KOPT-K1 (cell line): ENCODE data around the gene SLC44A2.

Source experiments
- H3K27ac ChIP-seq: fragments of 200-600 bp; sonication (generic); 2 replicates; pipeline ENCODE4 v1.5.1; 2016; ENCODE audit warnings: antibody characterized with exemption, mild to moderate bottlenecking, low read depth, low read length; ENCODE audit not compliant: poor library complexity, severe bottlenecking
- H3K36me3 ChIP-seq: fragments of 200-600 bp; sonication (generic); 2 replicates; pipeline ENCODE4 v1.5.1; 2017; ENCODE audit warnings: antibody characterized with exemption, mild to moderate bottlenecking, low read length, moderate library complexity; ENCODE audit not compliant: insufficient read depth
- H3K9me3 ChIP-seq: fragments of 200-600 bp; sonication (generic); 2 replicates; pipeline ENCODE4 v1.5.1; 2017; ENCODE audit warnings: antibody characterized with exemption, low read length, mild to moderate bottlenecking; ENCODE audit not compliant: insufficient read depth, poor library complexity, severe bottlenecking

Gene SLC44A2

GRCh38 chr19:10679743-10680142 is 54.4 kb downstream of the SLC44A2 start:
- Histone ChIP-seq H3K9me3 (no peaks in the 10 kb centered on the region), H3K36me3 (peaks cover 100% of the 10 kb centered on the region), H3K27ac (no peak overlapping the region)

- H3K27ac ChIP-seq = no peak overlapping the region
- peaks cover 100% of the 10 kb centered on the region for H3K36me3 ChIP-seq
- no peaks in the 10 kb centered on the region for H3K9me3 ChIP-seq
These were observed 55.3 kb downstream of the SLC44A2 start for GRCh38 chr19:10680545-10681135.

GRCh38 chr19:10681658-10682057 is 56.3 kb downstream of the SLC44A2 start:
- Histone ChIP-seq H3K36me3 (peaks cover 100% of the 10 kb centered on the region), H3K9me3 (no peaks in the 10 kb centered on the region), H3K27ac (no peak overlapping the region)

GRCh38 chr19:10682397-10683063 is 57.2 kb downstream of the SLC44A2 start:
- Histone ChIP-seq H3K27ac (no peak overlapping the region), H3K9me3 (no peaks in the 10 kb centered on the region), H3K36me3 (peaks cover 100% of the 10 kb centered on the region)

GRCh38 chr19:10683064-10683426 is 57.7 kb downstream of the SLC44A2 start:
- peaks cover 100% of the 10 kb centered on the region for H3K36me3 ChIP-seq
- no peaks in the 10 kb centered on the region for H3K9me3 ChIP-seq
- no peak overlapping the region for H3K27ac ChIP-seq

GRCh38 chr19:10683582-10683981 is 58.2 kb downstream of the SLC44A2 start:
- Histone ChIP-seq H3K36me3 (peaks cover 100% of the 10 kb centered on the region), H3K27ac (no peak overlapping the region), H3K9me3 (no peaks in the 10 kb centered on the region)

- H3K9me3 ChIP-seq = no peaks in the 10 kb centered on the region
- H3K27ac ChIP-seq = no peak overlapping the region
- peaks cover 100% of the 10 kb centered on the region for H3K36me3 ChIP-seq
These were observed 59.9 kb downstream of the SLC44A2 start for GRCh38 chr19:10685210-10685609.

- Histone ChIP-seq H3K36me3 (peaks cover 100% of the 10 kb centered on the region), H3K27ac (no peak overlapping the region), H3K9me3 (no peaks in the 10 kb centered on the region)
These were observed 60.8 kb downstream of the SLC44A2 start for GRCh38 chr19:10686193-10686592.

GRCh38 chr19:10686661-10687517 is 61.5 kb downstream of the SLC44A2 start:
- Histone ChIP-seq H3K9me3 (no peaks in the 10 kb centered on the region), H3K36me3 (peaks cover 100% of the 10 kb centered on the region), H3K27ac (no peak overlapping the region)

- peaks cover 100% of the 10 kb centered on the region for H3K36me3 ChIP-seq
These were observed 62.4 kb downstream of the SLC44A2 start for GRCh38 chr19:10687518-10688288.

GRCh38 chr19:10688545-10689280 is 63.4 kb downstream of the SLC44A2 start:
- Histone ChIP-seq H3K9me3 (no peaks in the 10 kb centered on the region), H3K27ac (no peak overlapping the region), H3K36me3 (peaks cover 96% of the 10 kb centered on the region)

More at GRCh38 chr19:10687518-10688288, 62.4 kb downstream of the SLC44A2 start:
- no peak overlapping the region for H3K27ac ChIP-seq
- H3K9me3 ChIP-seq = no peaks in the 10 kb centered on the region

- Histone ChIP-seq H3K9me3 (no peaks in the 10 kb centered on the region), H3K36me3 (peaks cover 79% of the 10 kb centered on the region), H3K27ac (no peak overlapping the region)
These were observed 65.0 kb downstream of the SLC44A2 start for GRCh38 chr19:10690341-10690781.

GRCh38 chr19:10691178-10691881 is 66.0 kb downstream of the SLC44A2 start:
- Histone ChIP-seq H3K36me3 (peaks cover 69% of the 10 kb centered on the region), H3K27ac (no peak overlapping the region), H3K9me3 (no peaks in the 10 kb centered on the region)

- Histone ChIP-seq H3K27ac (no peak overlapping the region), H3K36me3 (peaks cover 64% of the 10 kb centered on the region), H3K9me3 (no peaks in the 10 kb centered on the region)
These were observed 66.5 kb downstream of the SLC44A2 start for GRCh38 chr19:10691883-10692282.
